Upper lobe of left lung (tissue), 4 donors: ENCODE measurements around the gene MYOM3.

Experiments
- POLR2A ChIP-seq, 4 donors: fragments of 450-650 bp; IDR thresholded peaks; one replicate each; pipeline ENCODE4 v1.5.1; 2016 to 2017; ENCODE audit warnings: antibody characterized with exemption in 4 of 4, mild to moderate bottlenecking in 2 of 4
- POLR2AphosphoS5 ChIP-seq, 2 donors: sonication (generic); formaldehyde crosslinking; IDR thresholded peaks; one replicate each; pipeline ENCODE4 v1.5.1; 2017; ENCODE audit warnings: antibody characterized with exemption in 2 of 2
- TF ChIP-seq, protein P1 (sequence below), 6 experiments: fragments of 450-650 bp in 4 of 6; fragments of 200-600 bp in 2 of 6; sonication (generic) in 2 of 6; IDR thresholded peaks; one replicate each; pipeline ENCODE4 v1.5.1; 2016 to 2019; ENCODE audit warnings: antibody characterized with exemption in 6 of 6

DNA sequence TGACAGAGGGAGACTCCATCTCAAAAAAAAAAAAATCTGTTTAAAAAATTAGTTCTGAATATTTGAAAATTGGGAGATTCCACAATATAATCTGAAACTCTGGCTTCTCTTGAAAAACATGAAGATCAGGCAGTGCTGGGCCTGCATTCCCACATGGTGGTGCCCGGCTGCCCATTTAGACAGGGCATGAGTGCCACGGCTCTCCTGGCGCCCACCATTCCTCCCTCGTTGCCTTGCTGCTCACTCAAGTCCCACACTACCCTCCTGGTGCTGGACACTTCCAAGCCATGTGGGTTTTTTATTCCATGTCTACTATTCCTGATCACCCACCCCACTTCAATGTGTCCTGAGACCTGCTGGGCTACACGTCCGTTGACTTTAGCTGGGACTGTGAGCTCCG is 10.8 kb upstream of the MYOM3 start:
- TF ChIP-seq, protein P1, sequence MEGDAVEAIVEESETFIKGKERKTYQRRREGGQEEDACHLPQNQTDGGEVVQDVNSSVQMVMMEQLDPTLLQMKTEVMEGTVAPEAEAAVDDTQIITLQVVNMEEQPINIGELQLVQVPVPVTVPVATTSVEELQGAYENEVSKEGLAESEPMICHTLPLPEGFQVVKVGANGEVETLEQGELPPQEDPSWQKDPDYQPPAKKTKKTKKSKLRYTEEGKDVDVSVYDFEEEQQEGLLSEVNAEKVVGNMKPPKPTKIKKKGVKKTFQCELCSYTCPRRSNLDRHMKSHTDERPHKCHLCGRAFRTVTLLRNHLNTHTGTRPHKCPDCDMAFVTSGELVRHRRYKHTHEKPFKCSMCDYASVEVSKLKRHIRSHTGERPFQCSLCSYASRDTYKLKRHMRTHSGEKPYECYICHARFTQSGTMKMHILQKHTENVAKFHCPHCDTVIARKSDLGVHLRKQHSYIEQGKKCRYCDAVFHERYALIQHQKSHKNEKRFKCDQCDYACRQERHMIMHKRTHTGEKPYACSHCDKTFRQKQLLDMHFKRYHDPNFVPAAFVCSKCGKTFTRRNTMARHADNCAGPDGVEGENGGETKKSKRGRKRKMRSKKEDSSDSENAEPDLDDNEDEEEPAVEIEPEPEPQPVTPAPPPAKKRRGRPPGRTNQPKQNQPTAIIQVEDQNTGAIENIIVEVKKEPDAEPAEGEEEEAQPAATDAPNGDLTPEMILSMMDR (IDR thresholded peaks at IDR 0.05) = no peak
- TF ChIP-seq POLR2A (IDR thresholded peaks at IDR 0.05) (no peak), POLR2AphosphoS5 (IDR thresholded peaks at IDR 0.05) (no peak)
